GM18498 (cell line): Measurements from ENCODE around the gene THAP8.

Source experiments
- ATAC-seq: cut with Tn5 transposase; IDR thresholded peaks from one replicate; pipeline ENCODE4 v1.9.1; 2021; ENCODE audit warnings: mild to moderate bottlenecking, moderate library complexity; ENCODE audit not compliant: unreplicated experiment

The THAP8 gene

GRCh38 chr19:35995048-35995993 lies 58.8 kb downstream of the THAP8 start, which contains the start of gene SDHAF1:
Gene SDHAF1, plus strand, starts transcription at chr19:35995188. Its CDS starts 87 bp downstream, at chr19:35995275.
- peak; percentile 86 for ATAC-seq

- no peak for ATAC-seq
These were observed 60.0 kb downstream of the THAP8 start for GRCh38 chr19:35993923-35994598.

GRCh38 chr19:35992907-35993765 lies 60.9 kb downstream of the THAP8 start:
- ATAC-seq, result no peak

GRCh38 chr19:35991731-35992450 lies 62.2 kb downstream of the THAP8 start:
- no peak for ATAC-seq

- no peak for ATAC-seq
These were observed 63.0 kb downstream of the THAP8 start for GRCh38 chr19:35990771-35991730.

DNA sequence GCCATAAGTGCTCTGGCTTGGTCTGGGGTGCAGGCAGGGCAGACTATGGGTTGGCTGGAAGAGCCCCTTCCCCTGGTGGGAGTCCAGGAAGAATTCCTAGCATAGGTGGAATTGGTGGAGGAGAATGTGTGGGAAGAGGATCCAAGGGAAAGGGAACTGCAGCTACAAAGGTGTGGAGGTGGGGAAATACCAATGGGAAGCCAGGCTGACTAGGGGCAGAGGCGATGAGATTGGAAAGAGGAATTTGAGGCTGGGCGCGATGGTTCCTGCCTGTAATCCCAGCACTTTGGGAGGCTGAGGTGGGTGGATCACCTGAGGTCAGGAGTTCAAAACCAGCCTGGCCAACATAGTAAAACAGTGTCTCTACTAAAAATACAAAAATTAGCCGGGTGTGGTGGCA lies 63.9 kb downstream of the THAP8 start:
- ATAC-seq, result no peak

GRCh38 chr19:35988824-35989223 lies 65.3 kb downstream of the THAP8 start:
- no peak for ATAC-seq

DNA sequence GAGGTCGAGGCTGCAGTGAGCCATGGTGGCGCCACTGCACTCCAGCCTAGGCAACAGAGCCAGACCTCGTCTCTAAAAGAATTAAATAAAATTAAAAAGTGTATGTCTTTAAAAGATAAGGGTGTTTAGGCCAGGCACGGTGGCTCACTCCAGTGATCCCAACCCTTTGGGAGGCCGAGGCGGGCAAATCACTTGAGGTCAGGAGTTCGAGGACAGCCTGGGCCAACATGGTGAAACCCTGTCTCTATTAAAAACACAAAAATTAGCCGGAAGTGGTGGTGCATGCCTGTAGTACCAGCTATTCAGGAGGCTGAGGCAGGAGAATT lies 66.6 kb downstream of the THAP8 start:
- ATAC-seq, result no peak

- no peak for ATAC-seq
These were observed 67.2 kb downstream of the THAP8 start for GRCh38 chr19:35986664-35987570.

DNA sequence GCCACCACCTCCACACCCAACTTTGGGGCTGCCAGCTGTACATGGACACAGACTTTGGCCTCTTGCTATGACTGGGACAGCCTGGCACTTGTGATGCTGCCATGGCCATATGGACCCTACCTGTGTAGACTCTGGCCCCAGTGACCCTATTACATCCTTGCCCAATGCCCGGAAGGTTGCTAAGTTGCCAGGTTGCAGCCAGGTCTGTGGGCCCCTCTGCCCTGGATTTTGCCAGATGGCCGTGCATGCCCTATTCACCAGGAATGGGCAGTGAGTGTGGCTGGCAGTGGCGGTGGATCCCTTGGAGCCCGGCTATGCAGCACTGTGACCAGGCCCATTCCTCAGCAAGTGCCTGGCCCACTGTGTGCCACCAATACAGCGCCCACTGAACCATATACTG lies 68.0 kb downstream of the THAP8 start:
- no peak for ATAC-seq
